HUES48 (cell line): ENCODE results near the gene SH3PXD2B.
A peak's percentile ranks its signal among the peaks of the same experiment; 100 is the strongest.

Source experiments
- H3K27ac ChIP-seq: one replicate; pipeline ENCODE4 v1.7.0; 2013; ENCODE audit warnings: low read depth, low read length, inconsistent platforms
- H3K27me3 ChIP-seq: 2 replicates; pipeline ENCODE4 v1.6.1; 2013; ENCODE audit warnings: mild to moderate bottlenecking, low read length; ENCODE audit not compliant: control insufficient read depth, insufficient read depth
- H3K36me3 ChIP-seq: 2 replicates; pipeline ENCODE4 v1.6.1; 2013; ENCODE audit warnings: low read length; ENCODE audit not compliant: control insufficient read depth, insufficient read depth
- H3K4me1 ChIP-seq: 2 replicates; pipeline ENCODE4 v1.6.1; 2013; ENCODE audit warnings: mild to moderate bottlenecking, low read length; ENCODE audit not compliant: control insufficient read depth, insufficient read depth
- H3K4me3 ChIP-seq: 2 replicates; pipeline ENCODE4 v1.5.1; 2013; ENCODE audit warnings: mild to moderate bottlenecking, low read depth, low read length
- H3K9ac ChIP-seq: 2 replicates; pipeline ENCODE4 v1.6.1; 2013; ENCODE audit warnings: mild to moderate bottlenecking, low read depth, low read length, moderate library complexity
- H3K9me3 ChIP-seq: 2 replicates; pipeline ENCODE4 v1.6.1; 2013; ENCODE audit warnings: low read length; ENCODE audit not compliant: control insufficient read depth, insufficient read depth

The SH3PXD2B gene

DNA sequence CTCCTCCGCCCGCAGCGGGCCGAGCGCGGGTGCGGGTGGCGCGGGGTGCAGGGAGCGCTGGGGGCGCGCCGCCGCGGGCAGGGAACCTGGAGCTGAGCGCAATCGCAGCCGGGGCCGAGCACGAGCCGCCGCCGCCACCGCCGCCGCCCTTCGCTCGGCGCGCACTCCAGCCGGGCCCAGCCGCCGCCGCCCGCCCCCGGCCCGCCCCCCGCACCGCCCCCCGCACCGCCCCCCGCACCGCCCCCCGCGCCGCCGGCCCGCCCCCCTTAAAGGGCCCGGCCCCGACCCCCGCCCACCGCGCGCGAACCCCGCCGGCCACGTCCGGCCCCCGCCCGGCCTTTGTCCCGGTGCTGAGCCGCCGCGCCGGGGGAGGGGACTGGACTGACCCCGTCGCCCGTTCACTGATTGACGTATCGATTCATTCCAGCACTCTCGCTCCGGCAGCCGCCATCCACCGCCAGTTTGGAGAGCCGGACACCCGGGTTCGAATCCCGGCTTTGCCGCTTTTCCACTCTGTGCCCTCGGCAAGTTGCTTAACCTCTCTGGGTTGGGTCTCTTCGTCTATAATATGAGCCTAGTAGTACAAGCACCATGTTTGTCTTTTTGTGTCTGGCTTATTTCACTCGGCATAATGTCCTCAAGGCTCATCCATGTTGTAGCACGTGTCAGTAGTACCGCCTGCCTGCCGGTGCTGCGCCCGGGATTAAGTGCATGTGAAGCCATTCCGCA lies at the start of gene SH3PXD2B:
SH3PXD2B (minus strand) TSS at position 168 of the 729 bp plus-strand sequence. CDS start 173 bp downstream, outside the sequence.
- Histone ChIP-seq H3K36me3 (no peaks in the 10 kb centered on the region), H3K27me3 (0 out of 2 replicates have a peak, but pooled peaks cover 3% of the 10 kb centered on the region), H3K9ac (peak within 1 kb of the TSS; percentile 79), H3K4me1 (peaks cover 28% of the 10 kb centered on the region; the same call in 1 of the 2 replicates), H3K27ac (peak within 1 kb of the TSS; percentile 85), H3K9me3 (no peaks in the 10 kb centered on the region), H3K4me3 (peak within 1 kb of the TSS; percentile 82)

DNA sequence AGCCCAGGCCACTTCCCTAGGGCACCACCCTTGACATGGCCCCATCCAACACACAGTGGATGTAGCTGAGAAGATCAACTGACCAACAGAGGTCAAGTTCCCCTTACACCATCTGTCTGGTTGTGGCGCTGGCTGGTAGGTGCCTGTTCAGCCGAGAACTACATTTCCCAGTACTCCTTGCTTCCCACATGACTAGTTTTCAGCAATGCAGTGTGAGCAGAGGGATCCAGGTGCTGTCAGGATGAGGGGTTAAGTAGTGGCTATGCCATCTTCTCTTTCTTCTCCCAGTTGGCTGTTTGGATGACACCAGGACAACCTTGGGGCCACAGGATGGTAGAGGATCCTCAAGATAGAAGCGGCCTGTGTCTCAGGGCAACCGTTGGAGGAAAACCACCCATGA lies 48.6 kb upstream of the SH3PXD2B start:
- H3K36me3 ChIP-seq = no peaks in the 10 kb centered on the region
- no peaks in the 10 kb centered on the region for H3K4me1 ChIP-seq
- no peak overlapping the region for H3K27ac ChIP-seq
- no peaks in the 10 kb centered on the region for H3K27me3 ChIP-seq
- H3K9ac ChIP-seq = no peak overlapping the region
- H3K9me3 ChIP-seq = no peaks in the 10 kb centered on the region
- no peak overlapping the region for H3K4me3 ChIP-seq

- Histone ChIP-seq H3K4me1 (no peaks in the 10 kb centered on the region), H3K4me3 (no peak overlapping the region), H3K27me3 (no peaks in the 10 kb centered on the region), H3K36me3 (no peaks in the 10 kb centered on the region), H3K9me3 (no peaks in the 10 kb centered on the region), H3K9ac (no peak overlapping the region), H3K27ac (no peak overlapping the region)
These were observed 48.1 kb upstream of the SH3PXD2B start for GRCh38 chr5:172502410-172502809.

GRCh38 chr5:172501708-172502320 lies 47.5 kb upstream of the SH3PXD2B start:
- H3K4me1 ChIP-seq = no peaks in the 10 kb centered on the region
- H3K27me3 ChIP-seq = no peaks in the 10 kb centered on the region
- H3K4me3 ChIP-seq = no peak overlapping the region
- H3K9ac ChIP-seq = no peak overlapping the region
- H3K36me3 ChIP-seq = no peaks in the 10 kb centered on the region
- no peaks in the 10 kb centered on the region for H3K9me3 ChIP-seq
- H3K27ac ChIP-seq = no peak overlapping the region

DNA sequence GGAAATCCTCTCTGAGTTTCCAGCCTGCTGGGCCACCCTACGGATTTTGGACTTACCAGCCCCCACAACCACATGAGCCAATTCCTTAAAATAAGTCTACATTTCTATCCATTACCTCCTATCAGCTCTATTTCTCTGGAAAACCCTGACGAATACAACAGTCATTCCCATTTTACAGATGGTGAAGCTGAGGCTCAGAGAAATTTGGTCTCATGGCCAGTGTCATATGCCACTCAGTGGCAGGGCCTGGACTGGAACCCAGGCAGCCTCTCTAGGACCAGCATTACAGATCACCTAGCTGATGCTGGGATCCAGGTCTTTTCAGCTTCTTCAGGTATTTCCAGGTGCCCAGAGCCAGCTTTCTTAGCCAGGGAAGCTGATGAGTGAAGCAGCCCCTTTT lies 45.0 kb upstream of the SH3PXD2B start:
- H3K27ac ChIP-seq = no peak overlapping the region
- H3K9ac ChIP-seq = no peak overlapping the region
- H3K9me3 ChIP-seq = no peaks in the 10 kb centered on the region
- no peak overlapping the region for H3K4me3 ChIP-seq
- H3K27me3 ChIP-seq = no peaks in the 10 kb centered on the region
- H3K36me3 ChIP-seq = no peaks in the 10 kb centered on the region
- H3K4me1 ChIP-seq = no peaks in the 10 kb centered on the region

DNA sequence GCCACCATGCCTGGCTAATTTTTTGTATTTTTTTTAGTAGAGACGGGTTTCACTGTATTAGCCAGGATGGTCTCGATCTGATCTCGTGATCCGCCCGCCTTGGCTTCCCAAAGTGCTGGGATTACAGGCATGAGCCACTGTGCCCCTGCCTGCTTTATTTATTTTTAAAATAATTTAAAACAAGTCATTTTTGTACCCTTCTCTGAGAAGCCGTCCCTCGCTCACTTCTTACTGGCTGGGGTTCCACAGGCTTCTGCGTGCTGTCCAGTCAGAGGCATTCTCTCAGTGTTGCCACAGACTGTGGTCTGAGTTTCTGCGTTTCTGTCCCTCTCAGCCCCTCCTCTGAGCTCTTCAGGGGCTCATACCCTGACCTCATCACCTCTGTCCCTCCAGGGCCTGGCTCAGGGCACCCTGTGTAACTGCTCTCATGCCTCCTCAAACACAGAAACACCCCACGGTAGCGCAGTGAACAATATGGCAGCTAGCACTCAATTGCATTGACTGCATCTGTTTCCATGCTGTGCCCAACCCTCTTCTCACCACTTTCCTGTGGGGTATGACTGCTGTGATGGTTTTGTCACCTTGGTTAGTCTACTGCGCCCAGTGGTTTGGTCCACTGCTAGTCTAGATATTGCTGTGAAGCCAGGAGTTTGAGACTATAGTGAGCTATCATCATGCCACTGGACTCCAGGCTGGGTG lies 44.3 kb upstream of the SH3PXD2B start:
- Histone ChIP-seq H3K4me1 (no peaks in the 10 kb centered on the region), H3K4me3 (no peak overlapping the region), H3K9me3 (no peaks in the 10 kb centered on the region), H3K9ac (no peak overlapping the region), H3K27me3 (no peaks in the 10 kb centered on the region), H3K36me3 (no peaks in the 10 kb centered on the region), H3K27ac (no peak overlapping the region)

- Histone ChIP-seq H3K4me3 (no peak overlapping the region), H3K9me3 (no peaks in the 10 kb centered on the region), H3K27me3 (no peaks in the 10 kb centered on the region), H3K4me1 (no peaks in the 10 kb centered on the region), H3K36me3 (no peaks in the 10 kb centered on the region), H3K27ac (no peak overlapping the region), H3K9ac (no peak overlapping the region)
These were observed 43.4 kb upstream of the SH3PXD2B start for GRCh38 chr5:172497591-172498255.

DNA sequence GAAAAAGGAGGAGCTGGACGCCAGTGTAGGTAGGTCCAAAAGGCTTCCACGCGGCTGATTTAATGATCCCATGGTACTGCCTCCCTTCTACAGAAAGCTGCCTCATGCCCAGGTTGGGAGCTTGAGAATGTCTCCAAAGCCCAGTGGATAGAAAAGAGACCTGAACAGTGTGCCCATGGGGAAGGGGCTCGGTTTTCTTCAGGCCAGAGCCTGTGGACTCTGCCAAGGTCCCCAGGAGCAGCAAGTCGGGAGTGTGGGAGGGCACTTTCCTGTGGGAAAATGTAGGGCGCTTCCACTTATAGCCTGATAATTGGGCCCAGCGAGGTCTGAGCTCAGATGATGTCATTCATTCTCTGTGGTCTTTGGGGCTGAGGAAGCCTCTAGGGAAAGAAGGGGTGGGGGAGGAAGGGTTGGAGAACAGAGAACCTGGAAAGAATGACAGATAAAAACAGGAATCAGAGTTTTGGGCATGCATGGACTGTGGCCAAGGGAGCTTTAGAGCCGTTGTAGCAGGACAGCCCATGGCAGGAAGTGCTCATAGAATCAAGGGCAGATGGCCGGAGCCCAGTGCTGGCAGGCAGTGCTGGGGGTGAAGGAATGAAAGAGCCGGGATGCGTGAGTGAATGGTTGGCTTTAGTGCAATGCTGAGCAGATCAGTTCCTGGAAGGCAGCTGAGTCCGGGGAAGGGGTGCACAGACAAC lies 42.5 kb upstream of the SH3PXD2B start:
- H3K4me3 ChIP-seq = no peak overlapping the region
- H3K9ac ChIP-seq = no peak overlapping the region
- no peaks in the 10 kb centered on the region for H3K36me3 ChIP-seq
- no peaks in the 10 kb centered on the region for H3K27me3 ChIP-seq
- no peaks in the 10 kb centered on the region for H3K4me1 ChIP-seq
- no peaks in the 10 kb centered on the region for H3K9me3 ChIP-seq
- no peak overlapping the region for H3K27ac ChIP-seq

DNA sequence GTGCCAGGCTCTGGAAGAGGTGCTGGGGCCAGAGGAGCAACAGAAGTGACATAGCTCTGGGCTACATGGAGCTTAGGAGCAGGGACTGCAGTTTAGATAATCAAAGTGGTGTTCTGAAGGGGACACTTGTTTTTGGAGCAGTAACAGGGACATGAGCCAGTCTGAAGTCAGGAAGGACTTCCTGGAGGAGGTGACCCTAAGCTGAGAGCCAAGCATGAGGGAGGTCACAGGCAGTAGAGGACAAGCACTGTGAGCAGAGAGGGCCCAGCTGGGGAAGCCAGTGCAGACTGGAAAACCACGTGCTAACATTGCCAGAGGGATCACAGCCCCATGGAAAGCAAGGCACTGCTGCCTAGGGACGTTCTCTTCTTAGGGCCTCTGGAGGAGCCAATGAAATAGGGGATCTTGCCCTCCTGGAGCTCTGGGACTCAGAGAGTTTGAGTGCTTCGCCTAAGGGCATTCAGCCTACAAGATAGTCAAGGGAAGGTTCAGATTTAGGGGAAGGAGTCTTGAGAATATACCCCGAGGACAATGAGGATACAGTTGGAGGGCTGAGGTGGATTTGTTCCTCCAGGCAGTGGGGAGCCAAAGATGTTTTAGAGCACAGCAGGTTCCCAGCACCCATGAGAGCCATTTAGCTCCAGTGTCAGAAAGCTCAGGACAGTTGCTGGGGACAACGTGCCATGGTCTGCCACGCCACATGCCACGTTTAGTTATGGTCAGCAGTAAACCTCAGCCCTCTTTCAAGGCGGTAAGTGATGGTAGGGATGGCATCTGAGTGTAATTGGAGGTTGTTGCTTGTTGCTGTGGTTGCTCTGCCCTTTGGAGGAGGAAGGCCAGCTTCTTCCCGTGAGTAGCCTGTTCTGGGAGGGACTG lies 40.5 kb upstream of the SH3PXD2B start:
- Histone ChIP-seq H3K4me1 (no peaks in the 10 kb centered on the region), H3K4me3 (no peak overlapping the region), H3K9me3 (no peaks in the 10 kb centered on the region), H3K27me3 (no peaks in the 10 kb centered on the region), H3K9ac (no peak overlapping the region), H3K36me3 (no peaks in the 10 kb centered on the region), H3K27ac (no peak overlapping the region)

DNA sequence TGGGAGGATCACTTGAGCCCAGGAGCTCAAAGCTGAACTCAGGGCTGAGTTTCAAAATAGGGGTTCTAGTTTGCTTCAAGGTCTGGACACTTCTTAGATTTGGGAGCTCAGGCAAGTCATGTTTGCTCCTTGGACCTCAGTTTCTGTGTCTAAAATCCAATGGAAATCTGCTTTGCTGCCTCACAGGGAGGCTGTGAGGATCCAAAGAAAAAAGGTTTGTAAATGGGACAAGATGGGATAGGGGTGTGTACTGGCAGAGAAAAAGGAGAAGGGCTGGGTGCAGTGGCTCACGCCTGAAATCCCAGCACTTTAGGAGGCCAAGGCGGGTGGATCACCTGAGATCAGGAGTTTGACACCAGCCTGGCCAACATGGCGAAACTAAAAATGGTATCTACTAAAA lies 39.6 kb upstream of the SH3PXD2B start:
- H3K9ac ChIP-seq = no peak overlapping the region
- no peak overlapping the region for H3K27ac ChIP-seq
- no peaks in the 10 kb centered on the region for H3K4me1 ChIP-seq
- H3K27me3 ChIP-seq = no peaks in the 10 kb centered on the region
- H3K9me3 ChIP-seq = no peaks in the 10 kb centered on the region
- H3K36me3 ChIP-seq = no peaks in the 10 kb centered on the region
- no peak overlapping the region for H3K4me3 ChIP-seq
